Esophagus (tissue), 2 donors: ENCODE data around the gene CDHR1. TPM values are rescaled to one million over a fixed set of nuclear protein-coding genes. Genes with fewer than 3 reads are reported as not detected.

ENCODE experiments used
- H3K27ac ChIP-seq, 2 donors: one replicate each; pipeline ENCODE4 v1.5.1; 2013; ENCODE audit warnings: low read depth in 2 of 2, mild to moderate bottlenecking in 2 of 2, inconsistent platforms in 1 of 2, low read length in 1 of 2, moderate library complexity in 1 of 2
- H3K27me3 ChIP-seq, 2 donors: one replicate each; pipeline ENCODE4 v1.6.1; 2013; ENCODE audit warnings: low read length in 2 of 2, control low read depth in 1 of 2, mild to moderate bottlenecking in 1 of 2; ENCODE audit not compliant: insufficient read depth in 2 of 2, control insufficient read depth in 1 of 2
- H3K36me3 ChIP-seq, 2 donors: one replicate each; pipeline ENCODE4 v1.6.1; 2013; ENCODE audit warnings: low read length in 1 of 2; ENCODE audit not compliant: control insufficient read depth in 2 of 2, insufficient read depth in 2 of 2
- H3K4me1 ChIP-seq, 2 donors: one replicate each; pipeline ENCODE4 v1.6.1; 2013; ENCODE audit warnings: low read length in 1 of 2; ENCODE audit not compliant: control insufficient read depth in 2 of 2, insufficient read depth in 2 of 2
- H3K4me3 ChIP-seq, 2 donors: one replicate each; pipeline ENCODE4 v1.5.1; 2013; ENCODE audit warnings: low read length in 2 of 2, mild to moderate bottlenecking in 2 of 2, low read depth in 1 of 2, moderate library complexity in 1 of 2
- H3K9me3 ChIP-seq, 2 donors: one replicate each; pipeline ENCODE4 v1.6.1; 2013; ENCODE audit warnings: mild to moderate bottlenecking in 2 of 2, low read depth in 1 of 2, low read length in 1 of 2, moderate library complexity in 1 of 2; ENCODE audit not compliant: control insufficient read depth in 2 of 2, insufficient read depth in 1 of 2
- WGBS, 2 donors: extraction: QIAGEN DNeasy Blood & Tissue Kit; methylation state at CpG; one replicate each; pipeline ENCODE4 v1.1.7; 2013; 5-methylcytosine and 5-hydroxymethylcytosine counted together
- polyA plus RNA-seq, 2 donors: library from polyadenylated mRNA; stranded (reverse); fragments of 200-250 nt; gene quantifications; one replicate each; pipeline ENCODE4 v1.2.3, GENCODE V29; 2013
- donor health status: healthy with polysubstance abuse.
- donor health status: Bipolar disorder and iron deficiency.

CDHR1 gene
- polyA plus RNA-seq, 2 donors, result 5.0 to 16.1 TPM

DNA sequence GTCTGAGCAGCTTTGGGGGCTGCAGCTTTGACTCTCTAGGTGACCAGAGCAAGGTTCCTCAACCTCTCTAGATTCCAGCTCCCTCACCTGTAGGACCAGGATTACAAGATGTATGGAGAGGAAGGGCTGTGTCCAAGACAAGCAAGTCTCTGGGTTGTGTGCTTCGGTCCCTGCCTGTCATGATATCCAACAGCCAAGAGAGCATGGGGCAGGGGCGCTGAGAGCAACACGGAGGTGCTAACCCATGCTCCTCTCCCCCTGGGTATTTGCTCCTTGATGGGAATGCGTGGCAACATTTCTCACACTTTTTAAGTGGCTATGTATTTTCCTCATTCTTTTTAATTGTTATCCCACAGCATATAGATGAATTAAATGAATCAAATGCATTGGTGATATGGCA, 10.3 kb downstream of the CDHR1 start:
- WGBS, 2 donors, result 89 to 93% methylated on average over 4 of the region's 4 CpGs
- H3K27me3 ChIP-seq, result no peaks in the 10 kb centered on the region
- H3K4me1 ChIP-seq, result no peaks in the 10 kb centered on the region
- no peaks in the 10 kb centered on the region for H3K9me3 ChIP-seq
- no peak overlapping the region for H3K4me3 ChIP-seq
- H3K36me3 ChIP-seq, result peaks cover 0 to 4% of the 10 kb centered on the region in 2 donors
- H3K27ac ChIP-seq, result no peak overlapping the region

DNA sequence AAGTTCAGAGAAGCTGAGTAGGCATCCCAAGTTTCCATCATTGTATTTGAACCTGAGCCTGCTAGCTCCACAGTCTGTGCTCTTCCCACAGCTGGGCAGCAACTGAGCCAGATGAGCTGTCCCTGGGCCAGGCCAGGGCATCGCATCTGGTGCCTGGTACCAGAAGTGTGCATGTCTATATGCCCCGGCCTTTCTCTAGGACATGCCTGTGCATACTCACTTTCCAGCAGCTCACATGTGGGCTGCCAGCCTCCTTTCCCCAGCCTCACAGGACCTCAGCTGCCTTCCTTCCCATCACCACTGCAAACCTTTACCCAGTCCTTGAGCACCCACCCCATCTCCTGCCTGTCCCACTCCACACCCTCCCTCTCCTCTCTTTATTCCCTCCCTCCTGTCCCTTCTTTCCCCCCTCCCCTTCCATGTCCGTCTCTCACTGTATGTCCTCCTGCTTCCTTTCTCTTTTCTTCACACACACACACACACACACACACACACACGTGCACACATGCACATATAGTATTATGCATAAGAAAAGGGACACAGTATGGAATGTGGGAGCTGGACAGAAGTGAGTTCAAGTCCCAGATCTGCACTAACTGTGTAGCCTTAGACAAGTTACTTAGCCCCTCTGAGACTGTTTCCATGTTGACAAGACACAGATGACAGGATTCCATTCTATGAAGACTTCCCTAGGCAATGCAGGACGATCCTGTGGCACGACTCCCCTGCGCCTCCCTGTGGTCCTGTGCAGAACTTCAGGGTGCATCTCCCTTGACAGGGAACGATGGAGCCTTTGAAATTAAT, 10.9 kb downstream of the CDHR1 start:
- H3K4me1 ChIP-seq, result no peaks in the 10 kb centered on the region
- peaks cover 0 to 4% of the 10 kb centered on the region in 2 donors for H3K36me3 ChIP-seq
- no peaks in the 10 kb centered on the region for H3K9me3 ChIP-seq
- H3K27ac ChIP-seq, result no peak overlapping the region
- no peaks in the 10 kb centered on the region for H3K27me3 ChIP-seq
- 34 to 36% methylated on average over 8 of the region's 8 CpGs for WGBS, 2 donors
- no peak overlapping the region for H3K4me3 ChIP-seq

DNA sequence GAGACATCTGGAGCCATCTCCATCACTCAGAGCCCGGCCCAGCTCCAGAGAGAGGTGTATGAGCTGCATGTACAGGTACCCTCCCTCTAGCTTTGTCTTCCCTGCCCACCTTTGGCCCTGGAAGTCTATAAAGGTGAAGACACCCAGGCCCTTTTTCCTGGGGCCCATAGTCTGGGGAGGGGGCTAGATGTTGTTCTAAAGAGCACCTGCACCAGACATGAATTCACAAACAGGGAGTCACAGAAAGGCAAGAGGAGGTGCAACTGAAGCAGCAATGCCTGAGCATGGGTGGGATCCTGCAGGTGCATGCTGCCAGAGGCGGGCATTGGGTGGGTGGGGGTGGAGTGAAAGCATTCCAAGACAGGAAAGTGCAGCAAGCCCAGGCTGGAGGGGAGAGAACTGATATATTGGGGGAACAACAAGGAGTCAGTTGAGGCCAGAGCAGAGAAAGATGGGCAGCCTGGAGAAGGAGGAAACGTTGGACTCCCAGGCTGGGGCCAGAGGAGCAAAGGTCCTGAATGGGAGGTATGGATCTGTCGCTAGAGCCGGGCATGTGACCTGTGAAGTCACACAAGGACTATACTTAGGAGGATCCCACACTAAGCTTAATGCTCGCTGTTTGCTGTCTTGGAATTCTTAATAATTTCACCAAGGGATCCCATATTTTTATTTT, 11.7 kb downstream of the CDHR1 start:
- H3K36me3 ChIP-seq, result no peaks in the 10 kb centered on the region
- no peaks in the 10 kb centered on the region for H3K4me1 ChIP-seq
- H3K27ac ChIP-seq, result no peak overlapping the region
- no peaks in the 10 kb centered on the region for H3K27me3 ChIP-seq
- no peak overlapping the region for H3K4me3 ChIP-seq
- no peaks in the 10 kb centered on the region for H3K9me3 ChIP-seq
- WGBS, 2 donors, result 66 to 70% methylated on average over 6 of the region's 6 CpGs

DNA sequence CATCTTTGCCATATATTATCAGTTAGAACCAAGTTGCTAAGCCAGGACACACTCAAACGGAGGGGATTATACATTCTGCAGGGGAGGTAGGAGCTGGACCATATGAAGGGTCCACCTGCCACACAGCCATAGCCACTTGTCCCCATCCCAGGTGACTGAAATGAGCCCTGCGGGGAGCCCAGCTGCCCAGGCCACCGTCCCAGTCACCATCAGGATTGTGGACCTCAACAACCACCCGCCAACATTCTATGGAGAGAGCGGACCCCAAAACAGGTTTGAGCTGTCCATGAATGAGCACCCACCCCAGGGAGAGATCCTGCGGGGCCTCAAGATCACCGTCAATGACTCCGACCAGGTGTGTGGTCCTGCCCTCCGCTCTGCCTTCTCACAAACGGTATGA, 13.7 kb downstream of the CDHR1 start:
- Histone ChIP-seq H3K9me3 (no peaks in the 10 kb centered on the region), H3K36me3 (no peaks in the 10 kb centered on the region)
- WGBS, 2 donors, result 85 to 88% methylated on average over 10 of the region's 10 CpGs

DNA sequence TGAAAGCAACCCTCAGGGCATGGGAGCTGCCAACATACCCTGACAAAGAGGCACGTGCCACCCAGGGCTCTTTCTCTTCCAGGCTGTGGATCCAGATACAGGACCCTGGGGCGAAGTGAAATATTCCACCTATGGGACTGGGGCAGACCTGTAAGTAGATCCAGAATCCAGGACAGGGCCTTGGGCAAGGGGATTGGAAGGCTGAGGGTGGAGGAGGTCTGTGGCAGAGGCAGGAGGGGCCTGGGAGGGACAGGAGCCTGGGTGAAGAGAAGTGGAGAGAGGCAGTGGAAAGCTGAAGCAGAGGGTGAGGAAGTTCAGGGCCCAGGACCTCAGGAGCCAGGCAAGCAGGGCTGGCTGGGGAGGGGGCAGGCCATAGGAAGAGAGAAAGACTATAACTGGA, 17.2 kb downstream of the CDHR1 start:
- no peaks in the 10 kb centered on the region for H3K27me3 ChIP-seq
- 67% methylated on average over 2 of the region's 2 CpGs for WGBS, 2 donors
- H3K36me3 ChIP-seq, result no peaks in the 10 kb centered on the region
- no peaks in the 10 kb centered on the region for H3K4me1 ChIP-seq
- no peaks in the 10 kb centered on the region for H3K9me3 ChIP-seq
- no peak overlapping the region for H3K4me3 ChIP-seq
- H3K27ac ChIP-seq, result no peak overlapping the region

More for the DNA sequence above, 13.7 kb downstream of the CDHR1 start:
- Histone ChIP-seq H3K4me1 (no peaks in the 10 kb centered on the region), H3K27me3 (no peaks in the 10 kb centered on the region), H3K27ac (no peak overlapping the region), H3K4me3 (no peak overlapping the region)

GRCh38 chr10:84212014-84212413, 17.7 kb downstream of the CDHR1 start:
- H3K36me3 ChIP-seq, result no peaks in the 10 kb centered on the region
- no peak overlapping the region for H3K4me3 ChIP-seq
- H3K9me3 ChIP-seq, result no peaks in the 10 kb centered on the region
- WGBS, 2 donors, result 79 to 84% methylated on average over 5 of the region's 5 CpGs
- H3K27ac ChIP-seq, result no peak overlapping the region
- no peaks in the 10 kb centered on the region for H3K4me1 ChIP-seq
- no peaks in the 10 kb centered on the region for H3K27me3 ChIP-seq

DNA sequence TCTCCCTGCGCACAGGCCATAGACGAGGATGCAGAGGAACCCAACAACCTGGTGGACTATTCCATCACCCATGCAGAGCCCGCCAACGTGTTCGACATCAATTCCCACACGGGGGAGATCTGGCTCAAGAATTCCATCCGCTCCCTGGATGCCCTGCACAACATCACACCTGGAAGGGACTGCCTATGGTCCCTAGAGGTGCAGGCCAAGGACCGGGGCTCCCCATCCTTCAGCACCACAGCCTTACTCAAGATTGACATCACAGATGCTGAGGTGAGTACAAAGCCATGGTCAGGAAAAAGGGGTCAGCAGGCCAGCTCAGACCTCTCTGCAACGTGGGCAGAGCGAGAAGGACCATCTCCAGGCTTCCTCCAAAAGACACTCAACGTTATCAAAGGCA, 18.7 kb downstream of the CDHR1 start:
- Histone ChIP-seq H3K36me3 (no peaks in the 10 kb centered on the region), H3K9me3 (no peaks in the 10 kb centered on the region), H3K4me3 (no peak overlapping the region), H3K27me3 (no peaks in the 10 kb centered on the region), H3K4me1 (no peaks in the 10 kb centered on the region), H3K27ac (no peak overlapping the region)
- 87 to 89% methylated on average over 11 of the region's 11 CpGs for WGBS, 2 donors

- WGBS, 2 donors, result 78 to 88% methylated on average over 25 of the region's 25 CpGs
- H3K4me3 ChIP-seq, result no peak overlapping the region
- H3K27me3 ChIP-seq, result no peaks in the 10 kb centered on the region
- H3K4me1 ChIP-seq, result no peaks in the 10 kb centered on the region
- H3K27ac ChIP-seq, result no peak overlapping the region
- H3K9me3 ChIP-seq, result no peaks in the 10 kb centered on the region
- H3K36me3 ChIP-seq, result no peaks in the 10 kb centered on the region
Measured at GRCh38 chr10:84214046-84214572, 19.8 kb downstream of the CDHR1 start.

GRCh38 chr10:84214612-84215235, 20.4 kb downstream of the CDHR1 start:
- WGBS, 2 donors, result 60 to 63% methylated on average over 12 of the region's 12 CpGs
- Histone ChIP-seq H3K4me1 (no peaks in the 10 kb centered on the region), H3K36me3 (no peaks in the 10 kb centered on the region), H3K27me3 (no peaks in the 10 kb centered on the region), H3K4me3 (no peak overlapping the region), H3K9me3 (no peaks in the 10 kb centered on the region), H3K27ac (no peak overlapping the region)
